HCT116 (cell line): Measurements from ENCODE around the gene KCNC4. TPM values are rescaled to one million over a fixed set of nuclear protein-coding genes. Genes with fewer than 3 reads are reported as not detected.

Source experiments
- ATAC-seq: fragments of 200-7000 bp; cut with Tn5 transposase; 2 replicates; pipeline ENCODE4 v1.9.1; 2020; ENCODE audit warnings: mild to moderate bottlenecking, moderate library complexity
- BruUV-seq: library from RNA; stranded (reverse); fragments of 400-500 nt; replicated peaks from 2 replicates; lab custom pipeline; 2021; lab: Mats Ljungman, UMichigan
- CTCF ChIA-PET: fragments of 300-600 bp; sonication (Branson Sonifier 250); formaldehyde crosslinking; loops from one replicate; lab custom pipeline; 2021; ENCODE audit warnings: antibody characterized with exemption; lab: Charles Lee
- POLR2A ChIA-PET: fragments of 300-600, 350-600 bp; sonication (Branson Sonifier 250); formaldehyde crosslinking; loops from one replicate; lab custom pipeline; 2021; ENCODE audit warnings: antibody characterized with exemption; lab: Charles Lee
- RAD21 ChIA-PET, 2 experiments: fragments of 300-600 bp; sonication (Branson Sonifier 250); formaldehyde crosslinking; loops; one replicate each; lab custom pipeline; 2023; ENCODE audit warnings: low total read pairs in 2 of 2; ENCODE audit not compliant: uncharacterized antibody in 2 of 2, unreplicated experiment in 2 of 2, low non-redundant PET in 1 of 2; lab: Charles Lee
- DNase-seq: peaks from one replicate; pipeline ENCODE4 v3.0.0-alpha.2; 2010; ENCODE audit warnings: low read depth, low spot score
- H2AFZ ChIP-seq: fragments of 200-600 bp; shearing (Covaris generic), sonication (generic); 2 replicates; pipeline ENCODE4 v1.6.1; 2017; ENCODE audit warnings: low read depth, mixed run types, mixed read lengths, antibody characterized with exemption, low read length; ENCODE audit not compliant: poor library complexity, severe bottlenecking
- H3K27ac ChIP-seq: 2 replicates; pipeline ENCODE4 v1.5.1; 2012; ENCODE audit warnings: low read depth, low read length
- H3K27me3 ChIP-seq: fragments of 200-600 bp; sonication (generic); 2 replicates; pipeline ENCODE4 v1.6.1; 2016; ENCODE audit warnings: mixed run types, low read length, mixed read lengths; ENCODE audit not compliant: insufficient read depth
- H3K36me3 ChIP-seq, 2 experiments: fragments of 200-500 bp in 1 of 2; fragments of 200-600 bp in 1 of 2; sonication (Bioruptor generic) in 1 of 2; sonication (generic) in 1 of 2; 2 replicates each; pipeline versions ENCODE4 v1.5.1 to v1.6.1; 2014 to 2016; ENCODE audit warnings: low read length in 2 of 2, inconsistent platforms in 1 of 2, mixed read lengths in 1 of 2, mixed run types in 1 of 2; ENCODE audit not compliant: insufficient read depth in 2 of 2, control insufficient read depth in 1 of 2
- H3K4me1 ChIP-seq, 2 experiments: fragments of 200-600 bp in 1 of 2; sonication (generic) in 1 of 2; 2 replicates each; pipeline versions ENCODE4 v1.5.1 to v1.6.1; 2012 to 2017; ENCODE audit warnings: low read length in 2 of 2, inconsistent platforms in 1 of 2, mild to moderate bottlenecking in 1 of 2, mixed read lengths in 1 of 2, mixed run types in 1 of 2, moderate library complexity in 1 of 2; ENCODE audit not compliant: insufficient read depth in 2 of 2, control insufficient read depth in 1 of 2
- H3K4me2 ChIP-seq: fragments of 200-600 bp; sonication (generic); 2 replicates; pipeline ENCODE4 v1.6.1; 2017; ENCODE audit warnings: mixed run types, low read length, mixed read lengths
- H3K4me3 ChIP-seq, 2 experiments: fragments of 200-600 bp in 1 of 2; sonication (generic) in 1 of 2; replicated peaks in 1 of 2; 2 replicates each; pipeline ENCODE4 v1.5.1; 2011 to 2016; ENCODE audit warnings: low read length in 2 of 2, control low read depth in 1 of 2, low read depth in 1 of 2, mild to moderate bottlenecking in 1 of 2, mixed read lengths in 1 of 2, mixed run types in 1 of 2
- H3K79me2 ChIP-seq: fragments of 200-600 bp; sonication (generic); 2 replicates; pipeline ENCODE4 v1.6.1; 2017; ENCODE audit warnings: mild to moderate bottlenecking, mixed run types, low read length, moderate library complexity, mixed read lengths; ENCODE audit not compliant: insufficient read depth
- H3K9ac ChIP-seq: fragments of 200-600 bp; sonication (generic); 2 replicates; pipeline ENCODE4 v1.6.1; 2016; ENCODE audit warnings: low read length, mixed read lengths
- H3K9me2 ChIP-seq: fragments of 200-600 bp; sonication (generic), shearing (Covaris generic); 2 replicates; pipeline ENCODE4 v1.6.1; 2017; ENCODE audit warnings: mixed run types, mild to moderate bottlenecking, moderate library complexity; ENCODE audit not compliant: insufficient read depth
- H3K9me3 ChIP-seq, 2 experiments: fragments of 200-500 bp in 1 of 2; fragments of 200-600 bp in 1 of 2; sonication (Bioruptor generic) in 1 of 2; sonication (generic) in 1 of 2; 2 replicates each; pipeline ENCODE4 v1.6.1; 2014 to 2017; ENCODE audit warnings: low read length in 2 of 2, mixed read lengths in 2 of 2, inconsistent platforms in 1 of 2, low read depth in 1 of 2, mild to moderate bottlenecking in 1 of 2, mixed run types in 1 of 2, moderate library complexity in 1 of 2; ENCODE audit not compliant: control insufficient read depth in 1 of 2, insufficient read depth in 1 of 2
- H4K20me1 ChIP-seq: fragments of 200-600 bp; sonication (generic), shearing (Covaris generic); 2 replicates; pipeline ENCODE4 v1.6.1; 2017; ENCODE audit warnings: mixed run types, mild to moderate bottlenecking, moderate library complexity; ENCODE audit not compliant: insufficient read depth
- CBX3 ChIP-seq: IDR thresholded peaks from 2 replicates; pipeline ENCODE4 v1.6.1; 2012; ENCODE audit warnings: low read depth
- JUND ChIP-seq: IDR thresholded peaks from 2 replicates; pipeline ENCODE4 v1.6.1; 2012
- MAX ChIP-seq: IDR thresholded peaks from 2 replicates; pipeline ENCODE4 v1.6.1; 2012
- POLR2A ChIP-seq: IDR thresholded peaks from 2 replicates; pipeline ENCODE4 v1.7.0; 2011; ENCODE audit warnings: borderline replicate concordance; ENCODE audit not compliant: insufficient read depth, insufficient read length; ENCODE audit errors: extremely low read depth
- SRF ChIP-seq: IDR thresholded peaks from 2 replicates; pipeline ENCODE4 v1.6.1; 2012; ENCODE audit warnings: low read depth
- TCF7L2 ChIP-seq: IDR thresholded peaks from 2 replicates; pipeline ENCODE4 v1.7.0; 2011; ENCODE audit warnings: borderline replicate concordance, inconsistent platforms; ENCODE audit not compliant: insufficient read depth, insufficient read length; ENCODE audit errors: extremely low read depth
- ZFX ChIP-seq: fragments of 450-650 bp; IDR thresholded peaks from 2 replicates; pipeline ENCODE4 v1.6.1; 2017
- intact Hi-C: fragments of 100-400 bp; cut with micrococcal nuclease; formaldehyde crosslinking; loops from 2 replicates; pipeline ENCODE4 v1.10.0; 2022
- total RNA-seq: library from RNA; stranded (reverse); gene quantifications from one replicate; pipeline ENCODE4 v1.2.1, GENCODE V29; 2021; ENCODE audit not compliant: unreplicated experiment

The KCNC4 gene
- total RNA-seq, 1 experiment from 2014 or later: 13.0 TPM

- no peak overlapping the region for H3K4me2 ChIP-seq
- no peaks in the 10 kb centered on the region for H3K4me1 ChIP-seq
- no TSS peak for BruUV-seq
- H3K4me3 ChIP-seq: no peak overlapping the region
- DNase-seq (no peak), ATAC-seq (no peak)
- no peaks in the 10 kb centered on the region for H3K27me3 ChIP-seq
- POLR2A ChIA-PET: no interaction called here
- H3K27ac ChIP-seq: no peak overlapping the region
- TF ChIP-seq MAX (no peak), POLR2A (no peak), TCF7L2 (no peak)
- no peaks in the 10 kb centered on the region for H3K36me3 ChIP-seq
- no peaks in the 10 kb centered on the region for H3K9me3 ChIP-seq
- H3K9ac ChIP-seq: no peak overlapping the region
- RAD21 ChIA-PET: no interaction called here
- CTCF ChIA-PET: no interaction called here
- no peaks in the 10 kb centered on the region for H3K79me2 ChIP-seq
- H3K9me2 ChIP-seq: no peaks in the 10 kb centered on the region
- no peaks in the 10 kb centered on the region for H4K20me1 ChIP-seq
- no peak overlapping the region for H2AFZ ChIP-seq
- intact Hi-C loops: no loop called here
Measured at GRCh38 chr1:110189181-110189580, 20.9 kb upstream of the KCNC4 start.

- no peak overlapping the region for H3K9ac ChIP-seq
- intact Hi-C loops: no loop called here
- H3K27me3 ChIP-seq: no peaks in the 10 kb centered on the region
- no peak overlapping the region for H3K4me3 ChIP-seq
- BruUV-seq: no TSS peak
- H3K27ac ChIP-seq: no peak overlapping the region
- H4K20me1 ChIP-seq: no peaks in the 10 kb centered on the region
- DNase-seq (no peak), ATAC-seq (no peak)
- CTCF ChIA-PET: interaction anchor here (2.3 kb wide), 1 partner anchor 18 kb away, joined by 8 read pairs; no protein-coding TSS in a partner anchor
- no peaks in the 10 kb centered on the region for H3K79me2 ChIP-seq
- no peak overlapping the region for H2AFZ ChIP-seq
- TF ChIP-seq JUND: no peak
- no peak for TF ChIP-seq SRF
- TF ChIP-seq ZFX: no peak
- no peak for TF ChIP-seq CBX3
- H3K36me3 ChIP-seq: no peaks in the 10 kb centered on the region
- no peaks in the 10 kb centered on the region for H3K4me1 ChIP-seq
- H3K9me3 ChIP-seq: no peaks in the 10 kb centered on the region
- H3K9me2 ChIP-seq: no peaks in the 10 kb centered on the region
- POLR2A ChIA-PET: no interaction called here
- RAD21 ChIA-PET: no interaction called here
- H3K4me2 ChIP-seq: no peak overlapping the region
Measured at GRCh38 chr1:110190282-110190929, 19.7 kb upstream of the KCNC4 start.
